GM18858 (cell line): ENCODE results near the gene PLXND1.
"Not testable (repeated sequence)": the region's sequence is repeated elsewhere in the genome, so short reads cannot be mapped to it uniquely, and the experiment has no call there.

Experiments
- ATAC-seq: cut with Tn5 transposase; IDR thresholded peaks from one replicate; pipeline ENCODE4 v1.9.1; 2021; ENCODE audit not compliant: unreplicated experiment

Gene PLXND1

GRCh38 chr3:129614927-129615363, 8.5 kb upstream of the PLXND1 start:
- ATAC-seq, result no peak

DNA sequence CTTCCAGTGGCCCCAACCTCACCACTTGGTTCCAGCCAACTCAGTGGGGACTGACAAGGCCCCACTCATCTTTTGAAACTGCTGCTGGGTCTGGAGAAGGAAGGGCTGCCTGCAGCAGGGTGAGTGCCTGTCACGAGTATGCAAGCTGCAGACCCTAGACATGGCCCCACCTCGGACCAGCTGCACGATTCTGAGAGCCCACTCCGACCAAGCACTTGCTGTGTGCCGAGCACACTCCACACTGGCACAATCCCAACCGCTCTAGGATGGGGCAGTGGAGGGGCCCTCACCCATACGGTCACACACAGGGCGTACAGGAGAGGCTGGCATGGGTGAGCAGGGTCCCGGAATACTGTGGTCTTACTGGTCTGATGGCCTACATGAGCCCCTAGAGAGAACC, 8.0 kb upstream of the PLXND1 start:
- ATAC-seq, result no peak

GRCh38 chr3:129613367-129613740, 6.9 kb upstream of the PLXND1 start:
- no peak for ATAC-seq

- no peak for ATAC-seq
These were observed 6.3 kb upstream of the PLXND1 start for GRCh38 chr3:129612534-129613366.

DNA sequence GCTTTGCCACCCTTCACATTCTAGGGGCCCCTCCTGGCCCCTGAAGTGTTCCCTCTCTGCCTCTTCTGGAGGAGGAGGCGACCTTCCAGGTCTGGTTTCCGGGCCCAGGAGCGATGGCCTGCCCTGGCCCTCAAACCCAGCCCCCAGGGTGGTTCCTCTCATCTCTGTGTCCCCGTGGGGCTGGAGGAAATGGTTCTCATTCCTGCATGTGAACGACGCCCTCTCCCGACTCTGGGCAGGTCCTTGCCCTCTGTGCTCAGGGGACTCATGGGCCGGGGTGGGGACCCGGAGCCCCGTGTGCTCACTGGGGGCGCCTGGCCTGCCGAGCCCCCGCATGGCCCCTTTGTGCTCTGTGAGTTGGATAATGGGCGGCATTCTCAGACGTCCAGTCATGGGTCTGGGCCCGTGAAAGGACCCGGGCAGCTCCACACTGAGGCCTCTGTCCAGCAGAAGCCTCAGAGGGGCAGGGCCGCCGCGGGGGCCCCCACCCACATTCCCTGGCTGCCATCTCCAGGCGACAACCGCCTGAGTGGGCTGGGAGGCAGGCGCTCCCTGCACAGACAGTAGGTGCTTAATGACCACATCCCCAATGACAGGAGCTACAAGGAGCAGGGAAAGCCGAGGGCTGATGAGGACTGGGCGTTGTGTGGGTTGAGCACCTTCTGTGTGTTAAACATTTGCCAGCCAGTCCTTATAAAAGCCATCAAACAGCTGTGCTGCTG, 5.5 kb upstream of the PLXND1 start:
- ATAC-seq, result no peak

- ATAC-seq, result no peak
These were observed 4.9 kb upstream of the PLXND1 start for GRCh38 chr3:129611446-129611800.

DNA sequence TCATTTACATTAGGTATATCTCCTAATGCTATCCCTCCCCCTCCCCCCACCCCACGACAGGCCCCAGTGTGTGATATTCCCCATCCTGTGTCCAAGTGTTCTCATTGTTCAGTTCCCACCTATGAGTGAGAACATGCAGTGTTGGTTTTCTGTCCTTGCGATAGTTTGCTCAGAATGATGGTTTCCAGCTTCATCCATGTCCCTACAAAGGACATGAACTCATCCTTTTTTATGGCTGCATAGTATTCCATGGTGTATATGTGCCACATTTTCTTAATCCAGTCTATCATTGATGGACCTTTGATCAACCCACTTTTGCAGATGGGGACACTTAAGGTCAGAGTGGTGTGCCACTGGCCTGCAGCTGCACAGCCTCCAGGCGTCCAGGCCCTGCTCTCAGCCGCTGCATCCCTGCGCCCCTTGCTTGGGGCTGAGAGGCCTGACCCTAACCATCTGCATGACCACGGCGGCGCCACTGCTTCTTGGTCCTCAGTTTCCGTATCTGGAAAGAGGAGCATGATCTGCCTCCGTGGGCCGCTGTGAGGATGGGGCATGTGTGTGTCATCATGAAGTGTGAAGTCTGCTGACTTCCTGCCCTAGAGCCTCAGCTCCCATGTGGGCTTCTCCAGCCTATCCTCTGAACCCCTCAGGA, 4.4 kb upstream of the PLXND1 start:
- ATAC-seq, result not testable (repeated sequence)

DNA sequence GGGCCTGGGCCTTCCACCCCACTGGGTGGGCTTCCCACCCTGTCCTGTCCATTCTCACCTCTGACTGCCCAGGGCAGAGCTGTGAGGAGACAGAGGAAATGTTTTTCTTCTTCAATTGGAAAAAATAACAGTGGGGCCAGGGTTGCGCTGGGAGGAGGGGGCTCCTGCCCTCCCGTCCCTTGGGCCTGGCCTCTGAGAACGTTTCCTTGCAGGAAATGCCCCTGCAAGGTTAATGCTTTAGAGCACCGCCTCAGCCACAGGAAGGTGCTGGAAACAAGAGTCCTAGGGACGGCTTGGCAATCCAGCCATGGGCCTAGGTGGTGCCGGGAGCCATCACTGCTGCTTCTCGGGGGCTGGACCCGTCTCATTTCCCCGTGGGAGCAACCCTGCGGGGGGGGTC, 3.8 kb upstream of the PLXND1 start:
- ATAC-seq, result no peak

DNA sequence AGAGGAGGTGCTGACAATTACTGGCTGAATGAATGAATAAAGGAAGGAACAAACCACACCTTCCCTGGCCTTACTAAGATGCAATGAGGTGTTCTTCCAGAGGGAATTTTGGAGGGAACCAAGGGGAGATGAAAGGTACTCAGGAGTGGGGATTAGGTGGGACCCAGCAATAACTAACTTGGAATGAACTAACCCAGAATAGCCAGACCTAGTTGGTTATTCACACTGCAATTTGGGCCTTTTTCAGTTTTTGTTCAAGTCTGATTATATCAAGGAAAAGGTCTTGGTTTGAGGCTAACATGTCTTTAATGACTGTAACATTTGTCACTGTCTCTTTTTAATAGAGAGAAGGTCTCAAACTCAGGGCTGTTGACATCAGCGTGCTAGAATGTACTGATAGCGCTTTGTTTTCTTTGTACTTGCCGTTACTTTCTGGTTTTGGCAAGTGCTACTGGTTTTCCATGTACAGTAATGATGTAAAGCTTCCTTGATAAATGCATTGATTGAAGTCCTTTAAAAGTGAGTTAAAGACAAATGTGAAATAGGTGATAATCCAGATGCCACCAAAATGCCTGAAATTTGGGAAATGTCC, 3.2 kb upstream of the PLXND1 start:
- no peak for ATAC-seq

GRCh38 chr3:129608936-129609590, 2.6 kb upstream of the PLXND1 start:
- ATAC-seq, result no peak

DNA sequence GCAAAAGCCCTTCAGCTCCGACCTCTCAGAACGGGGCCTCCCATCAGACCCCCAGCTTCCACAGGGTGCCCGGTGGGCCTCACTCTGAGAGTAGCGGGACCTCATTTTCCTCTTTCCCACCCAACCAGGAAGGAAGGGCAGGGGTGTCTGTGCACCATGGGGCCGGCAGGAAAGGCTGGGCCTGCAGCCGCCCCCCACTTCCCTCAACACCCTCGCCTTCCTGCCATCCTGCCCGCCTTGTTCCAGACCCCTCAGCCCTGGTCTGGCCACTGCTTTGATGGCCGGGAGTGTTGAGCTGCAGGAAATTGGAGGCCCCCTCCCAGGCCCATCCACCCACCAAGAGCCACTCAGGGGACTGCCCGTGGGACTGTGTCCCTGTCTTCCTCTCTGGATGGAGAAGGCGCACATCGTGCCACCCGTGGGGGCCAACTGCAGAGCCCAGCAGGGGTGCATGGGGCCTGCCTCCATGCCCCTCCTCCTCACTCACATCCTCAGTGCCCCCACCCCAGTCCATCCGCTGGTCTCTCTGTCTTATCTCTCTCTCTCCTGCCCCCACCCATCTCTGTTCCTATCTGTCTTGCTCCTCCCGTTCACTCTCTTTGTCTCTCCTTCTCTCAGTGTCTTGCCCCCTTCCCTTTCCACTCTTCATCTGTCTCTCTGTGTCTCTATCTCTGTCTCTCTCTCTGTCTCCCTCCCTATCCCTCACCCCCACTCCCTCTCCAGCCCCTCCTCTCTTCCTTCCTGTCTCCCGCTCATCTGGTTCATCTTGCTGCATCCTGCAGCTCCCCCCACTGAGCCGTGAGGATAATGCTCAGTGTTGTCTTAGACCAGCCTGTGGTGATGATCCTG, 1.8 kb upstream of the PLXND1 start:
- ATAC-seq, result no peak

DNA sequence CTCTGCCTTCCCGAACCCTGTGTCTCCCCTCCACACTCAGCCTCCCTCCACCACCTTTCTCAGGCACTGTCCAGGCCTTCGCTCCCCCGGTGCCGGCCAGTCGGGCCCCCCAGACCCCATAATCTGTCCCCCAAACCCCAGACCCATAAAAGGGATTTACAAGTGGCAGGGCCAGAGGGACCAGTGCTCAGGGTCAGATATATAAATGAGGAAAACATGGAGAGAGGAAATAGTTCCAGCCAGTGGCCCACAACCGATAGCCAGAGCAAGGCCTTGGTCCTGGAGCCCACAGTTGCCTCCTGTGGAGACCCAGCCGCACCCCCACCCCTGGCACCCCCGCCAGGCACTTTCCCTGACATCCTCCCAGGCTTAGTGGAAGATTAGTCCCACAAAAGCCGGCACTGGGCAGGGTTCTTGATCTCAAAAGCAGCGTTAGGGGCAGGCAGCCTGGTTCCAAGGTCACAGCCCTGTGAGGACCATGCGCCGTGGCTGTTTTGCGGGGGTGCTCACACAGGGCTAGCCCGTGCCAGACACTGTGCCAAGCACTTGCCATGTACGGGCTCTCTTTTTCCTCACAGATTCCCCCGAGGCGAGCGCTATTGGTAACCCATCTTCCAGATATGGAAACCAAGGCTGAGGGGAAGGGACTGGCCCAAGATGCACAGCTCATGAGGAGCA, 1.1 kb upstream of the PLXND1 start:
- no peak for ATAC-seq

- no peak for ATAC-seq
These were observed 397 bp downstream of the PLXND1 start for GRCh38 chr3:129605922-129606635.

DNA sequence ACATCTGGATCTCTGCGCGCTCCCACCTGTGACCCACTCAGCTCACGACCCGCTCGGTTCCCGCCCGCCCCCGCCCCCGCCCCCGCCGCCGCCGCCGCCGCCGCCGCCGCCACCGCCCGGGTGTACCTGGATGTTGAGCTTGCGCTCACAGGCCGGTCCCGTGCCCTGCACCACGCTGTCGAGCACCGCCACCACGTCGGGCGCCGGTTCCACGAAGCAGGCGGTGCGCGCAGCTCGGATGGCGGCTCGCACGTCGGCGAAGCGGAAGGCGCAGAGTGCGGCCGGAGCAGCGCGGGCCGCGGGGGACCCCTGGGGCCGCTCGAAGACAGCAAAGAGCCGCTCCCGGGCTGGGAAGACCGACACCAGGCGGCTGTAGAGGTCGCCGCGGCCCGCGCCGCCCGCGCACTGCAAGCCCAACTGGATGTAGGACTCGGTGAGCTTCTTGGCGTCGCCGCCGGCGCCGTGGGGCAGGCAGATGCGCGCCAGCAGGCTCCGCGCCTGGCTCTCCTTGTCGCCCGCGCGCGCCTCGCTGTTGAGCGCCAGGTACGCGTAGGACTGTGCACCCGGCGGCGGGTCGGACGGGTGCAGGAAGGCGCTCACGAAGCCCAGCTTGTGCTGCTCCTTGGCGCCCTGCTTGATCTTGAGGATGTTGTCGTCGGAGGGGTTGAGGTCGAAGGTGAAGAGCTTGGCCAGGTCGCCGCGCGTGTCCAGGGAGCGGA, 1.1 kb downstream of the PLXND1 start:
- no peak for ATAC-seq

DNA sequence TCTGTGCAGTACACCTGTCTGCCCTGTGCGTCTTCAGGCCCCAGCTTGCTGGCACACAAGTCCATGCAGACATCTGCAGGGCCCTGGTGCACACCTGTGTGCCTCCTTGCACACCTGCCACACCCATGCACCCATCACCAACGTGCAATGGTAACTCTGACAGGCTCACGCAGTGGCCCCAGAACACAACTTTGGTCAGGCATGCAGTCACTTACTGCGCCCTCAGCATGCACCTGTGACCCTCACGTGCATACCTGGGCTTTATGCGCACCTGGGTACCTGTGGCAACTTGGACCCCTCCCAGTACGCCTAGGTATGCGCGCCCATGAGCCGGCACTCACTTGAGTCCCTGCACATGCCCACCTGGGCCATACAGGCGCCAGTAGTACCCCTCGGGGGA, 1.7 kb downstream of the PLXND1 start:
- ATAC-seq, result no peak

DNA sequence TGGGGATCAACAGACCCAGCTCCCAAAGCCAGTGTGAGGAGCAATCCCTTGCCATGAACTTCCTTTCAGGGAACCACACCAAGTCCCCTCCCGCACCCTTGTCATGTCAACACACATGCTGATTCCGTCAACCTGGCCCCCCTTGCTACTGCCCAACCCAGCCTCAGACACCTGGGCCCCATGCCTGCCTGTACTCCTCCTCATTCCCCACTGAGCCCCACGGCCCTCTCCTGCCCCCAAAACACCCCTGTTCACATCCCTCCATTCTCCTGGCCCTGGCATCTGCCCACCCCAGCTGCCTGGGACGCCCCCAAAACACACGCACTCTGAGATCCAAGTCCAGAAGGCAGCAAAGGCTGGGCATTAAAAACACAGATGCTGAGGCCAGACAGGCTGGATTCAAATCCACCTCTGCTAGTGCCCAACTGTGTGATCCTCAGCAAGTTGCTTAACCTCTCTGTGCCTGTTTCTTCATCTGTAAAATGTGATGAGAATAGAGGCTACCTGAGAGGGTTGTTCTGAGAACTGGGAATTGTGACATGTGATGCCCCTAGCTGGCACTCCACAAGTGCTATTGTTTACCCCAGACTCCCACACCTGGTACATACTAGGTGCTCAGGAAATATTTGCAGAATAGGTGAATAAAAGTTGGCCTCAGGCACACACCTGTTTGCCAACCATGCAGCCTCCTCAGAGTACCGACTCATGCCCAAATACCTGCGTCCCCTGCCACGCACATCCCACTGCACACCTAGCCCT, 2.3 kb downstream of the PLXND1 start:
- ATAC-seq, result no peak

- no peak for ATAC-seq
These were observed 2.9 kb downstream of the PLXND1 start for GRCh38 chr3:129603561-129603942.
